ENCODE results near the gene SVOP.

SVOP gene

GRCh38 chr12:108935159-108935763 is 85.6 kb downstream of the SVOP start:
- no peak for DNase-seq (ENCODE audit: low spot score)

GRCh38 chr12:108933949-108934348 is 86.9 kb downstream of the SVOP start:
- no peak for DNase-seq (ENCODE audit: low spot score)

- DNase-seq (ENCODE audit: low spot score): no peak
These were observed 90.1 kb downstream of the SVOP start for GRCh38 chr12:108930756-108931155.

- DNase-seq (ENCODE audit: low spot score): no peak
These were observed 90.7 kb downstream of the SVOP start for GRCh38 chr12:108930155-108930554.

GRCh38 chr12:108928695-108929094 is 92.2 kb downstream of the SVOP start:
- DNase-seq (ENCODE audit: low spot score): no peak

- DNase-seq (ENCODE audit: low spot score): no peak
These were observed 98.0 kb downstream of the SVOP start for GRCh38 chr12:108922918-108923317.

GRCh38 chr12:108921946-108922345 is 98.9 kb downstream of the SVOP start:
- DNase-seq (ENCODE audit: low spot score): no peak

GRCh38 chr12:108918960-108919642 is 101.8 kb downstream of the SVOP start:
- no peak for DNase-seq (ENCODE audit: low spot score)

GRCh38 chr12:108918206-108918605 is 102.7 kb downstream of the SVOP start:
- no peak for DNase-seq (ENCODE audit: low spot score)

GRCh38 chr12:108916336-108916735 is 104.5 kb downstream of the SVOP start:
- no peak for DNase-seq (ENCODE audit: low spot score)

GRCh38 chr12:108915632-108916133 is 105.2 kb downstream of the SVOP start:
- no peak for DNase-seq (ENCODE audit: low spot score)

GRCh38 chr12:108914121-108914531 is 106.7 kb downstream of the SVOP start:
- DNase-seq (ENCODE audit: low spot score): no peak

- no peak for DNase-seq (ENCODE audit: low spot score)
These were observed 108.5 kb downstream of the SVOP start for GRCh38 chr12:108912361-108912760.

- no peak for DNase-seq (ENCODE audit: low spot score)
These were observed 109.0 kb downstream of the SVOP start for GRCh38 chr12:108911915-108912314.

- DNase-seq (ENCODE audit: low spot score): no peak
These were observed 110.5 kb downstream of the SVOP start for GRCh38 chr12:108910336-108910735.

- no peak for DNase-seq (ENCODE audit: low spot score)
These were observed 113.0 kb downstream of the SVOP start for GRCh38 chr12:108907839-108908351.

- DNase-seq (ENCODE audit: low spot score): no peak
These were observed 113.9 kb downstream of the SVOP start for GRCh38 chr12:108906971-108907370.

- no peak for DNase-seq (ENCODE audit: low spot score)
These were observed 115.1 kb downstream of the SVOP start for GRCh38 chr12:108905725-108906124.

- no peak for DNase-seq (ENCODE audit: low spot score)
These were observed 121.7 kb downstream of the SVOP start for GRCh38 chr12:108899145-108899544.

- no peak for DNase-seq (ENCODE audit: low spot score)
These were observed 124.1 kb downstream of the SVOP start for GRCh38 chr12:108896817-108897216.

- DNase-seq (ENCODE audit: low spot score): no peak
These were observed 124.5 kb downstream of the SVOP start for GRCh38 chr12:108896336-108896735.

- DNase-seq (ENCODE audit: low spot score): no peak
These were observed 125.6 kb downstream of the SVOP start for GRCh38 chr12:108895220-108895802.

- DNase-seq (ENCODE audit: low spot score): no peak
These were observed 130.7 kb downstream of the SVOP start for GRCh38 chr12:108890208-108890607.
